ENCODE results near the gene MED27.
A peak's percentile ranks its signal among the peaks of the same experiment; 100 is the strongest.

Gene MED27

DNA sequence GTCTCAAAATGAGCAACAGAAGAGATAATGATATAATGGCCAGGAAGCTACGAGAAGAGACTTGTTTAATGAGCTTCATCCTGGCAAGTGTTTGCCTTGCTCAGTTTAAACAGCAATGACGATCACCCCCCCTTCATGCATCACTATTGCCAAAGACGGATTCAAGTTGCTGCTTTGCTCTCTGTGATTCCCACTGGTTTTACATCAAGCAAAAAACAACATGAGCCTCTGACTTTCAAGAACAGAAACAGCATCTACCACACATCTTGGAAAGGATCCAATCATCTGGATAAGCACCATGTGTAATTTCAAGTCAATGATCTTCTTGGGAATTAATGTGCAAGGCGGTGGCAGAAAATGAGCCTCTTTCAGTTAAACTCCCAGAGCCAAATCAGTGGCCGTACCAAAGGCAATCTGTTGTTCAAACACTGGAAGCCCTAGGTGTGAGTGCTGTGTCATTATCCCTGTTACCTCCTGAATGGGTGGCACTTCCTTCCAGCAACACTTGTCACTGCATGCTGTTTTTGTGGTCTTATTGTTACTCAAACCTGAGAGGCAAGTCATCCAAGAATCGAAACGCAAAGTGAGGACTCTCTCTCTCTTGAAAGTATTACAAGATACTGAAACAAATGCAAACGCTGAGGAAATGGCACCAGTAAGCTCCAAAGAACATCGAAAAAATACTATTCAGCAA, 72.8 kb downstream of the MED27 start:
- Mint-ChIP-seq H3K4me1 (peaks cover 55% of the 10 kb centered on the region), H3K36me3 (ENCODE audit: low read depth) (peaks cover 15% of the 10 kb centered on the region), H3K27ac (no peak overlapping the region), H3K27me3 (ENCODE audit: low read depth, poor library complexity) (peaks cover 2% of the 10 kb centered on the region), H3K9me3 (peaks cover 1% of the 10 kb centered on the region), H3K4me3 (no peak overlapping the region)
- no peak for DNase-seq
- TF ChIP-seq, protein P1, sequence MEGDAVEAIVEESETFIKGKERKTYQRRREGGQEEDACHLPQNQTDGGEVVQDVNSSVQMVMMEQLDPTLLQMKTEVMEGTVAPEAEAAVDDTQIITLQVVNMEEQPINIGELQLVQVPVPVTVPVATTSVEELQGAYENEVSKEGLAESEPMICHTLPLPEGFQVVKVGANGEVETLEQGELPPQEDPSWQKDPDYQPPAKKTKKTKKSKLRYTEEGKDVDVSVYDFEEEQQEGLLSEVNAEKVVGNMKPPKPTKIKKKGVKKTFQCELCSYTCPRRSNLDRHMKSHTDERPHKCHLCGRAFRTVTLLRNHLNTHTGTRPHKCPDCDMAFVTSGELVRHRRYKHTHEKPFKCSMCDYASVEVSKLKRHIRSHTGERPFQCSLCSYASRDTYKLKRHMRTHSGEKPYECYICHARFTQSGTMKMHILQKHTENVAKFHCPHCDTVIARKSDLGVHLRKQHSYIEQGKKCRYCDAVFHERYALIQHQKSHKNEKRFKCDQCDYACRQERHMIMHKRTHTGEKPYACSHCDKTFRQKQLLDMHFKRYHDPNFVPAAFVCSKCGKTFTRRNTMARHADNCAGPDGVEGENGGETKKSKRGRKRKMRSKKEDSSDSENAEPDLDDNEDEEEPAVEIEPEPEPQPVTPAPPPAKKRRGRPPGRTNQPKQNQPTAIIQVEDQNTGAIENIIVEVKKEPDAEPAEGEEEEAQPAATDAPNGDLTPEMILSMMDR (IDR thresholded peaks at IDR 0.05), result no peak

DNA sequence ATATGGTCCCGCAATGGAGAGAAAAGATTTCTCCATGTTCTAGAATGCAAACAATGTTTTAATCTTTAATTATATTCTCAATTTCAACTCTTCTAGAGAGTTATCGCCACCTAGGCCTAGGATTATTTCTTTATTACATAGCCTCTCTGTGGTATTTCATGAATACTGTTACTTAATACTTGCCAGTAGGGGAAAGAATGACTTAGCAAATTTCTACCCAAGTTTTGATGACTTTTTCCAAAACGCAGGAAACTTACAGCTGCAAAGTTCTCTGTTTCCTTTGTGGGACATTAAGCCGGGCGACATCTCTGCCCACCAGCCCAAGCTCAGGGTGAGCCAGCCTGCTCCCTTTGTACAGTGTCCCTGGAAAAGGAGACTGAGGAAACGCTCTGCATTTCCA, 73.8 kb downstream of the MED27 start:
- peaks cover 7% of the 10 kb centered on the region for H3K9me3 Mint-ChIP-seq
- TF ChIP-seq, protein P1 (IDR thresholded peaks at IDR 0.05), result no peak
- H3K36me3 Mint-ChIP-seq (ENCODE audit: low read depth), result peaks cover 24% of the 10 kb centered on the region
- no peak overlapping the region for H3K27ac Mint-ChIP-seq
- H3K4me3 Mint-ChIP-seq, result no peak overlapping the region
- DNase-seq, result no peak
- peaks cover 2% of the 10 kb centered on the region for H3K27me3 Mint-ChIP-seq (ENCODE audit: low read depth, poor library complexity)
- H3K4me1 Mint-ChIP-seq, result peaks cover 55% of the 10 kb centered on the region

DNA sequence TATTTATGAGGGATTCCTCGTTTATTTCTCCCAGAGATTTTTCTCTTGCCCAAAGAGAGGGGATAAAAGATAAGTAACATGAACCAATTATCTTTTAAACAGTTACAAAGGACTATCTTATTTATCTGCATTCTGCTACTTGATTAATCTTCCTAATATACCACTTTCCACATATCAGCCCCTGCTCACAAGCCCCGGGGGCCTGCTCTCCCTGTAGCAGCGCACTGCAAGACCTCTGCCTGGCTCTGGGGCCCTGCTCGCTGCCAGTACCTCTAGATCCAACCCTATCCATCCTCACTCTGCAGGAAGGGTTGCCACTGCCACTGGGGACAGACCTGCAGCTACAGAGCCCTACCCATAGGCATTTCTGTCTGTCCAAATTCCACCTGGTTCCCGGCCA, 75.3 kb downstream of the MED27 start:
- Mint-ChIP-seq H3K4me1 (peaks cover 55% of the 10 kb centered on the region), H3K9me3 (peaks cover 9% of the 10 kb centered on the region), H3K27ac (peak overlapping the region; percentile 39), H3K36me3 (ENCODE audit: low read depth) (peaks cover 19% of the 10 kb centered on the region), H3K27me3 (ENCODE audit: low read depth, poor library complexity) (peaks cover 2% of the 10 kb centered on the region), H3K4me3 (no peak overlapping the region)
- TF ChIP-seq, protein P1 (IDR thresholded peaks at IDR 0.05), result no peak
- no peak for DNase-seq

DNA sequence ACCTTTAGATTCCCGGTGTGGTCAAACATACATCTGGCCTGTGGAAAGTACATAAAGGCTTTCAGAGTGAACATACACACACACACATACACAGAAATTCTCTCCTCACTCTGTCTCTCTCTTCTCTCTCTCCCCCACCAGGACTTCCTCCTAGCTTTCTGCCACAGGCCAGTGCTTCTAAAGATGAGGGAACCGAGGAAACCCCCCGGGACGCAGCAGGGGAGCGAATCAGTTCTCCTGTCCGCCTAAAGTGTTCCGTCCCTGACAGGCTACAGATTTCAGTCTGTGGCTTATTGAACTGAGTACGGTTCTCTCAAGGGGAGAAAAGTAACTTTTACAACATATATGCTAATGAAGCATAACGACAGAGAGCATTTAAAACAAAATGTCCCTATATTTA, 75.8 kb downstream of the MED27 start:
- TF ChIP-seq, protein P1 (IDR thresholded peaks at IDR 0.05), result no peak
- Mint-ChIP-seq H3K9me3 (peaks cover 9% of the 10 kb centered on the region), H3K27ac (peak overlapping the region; percentile 84), H3K27me3 (ENCODE audit: low read depth, poor library complexity) (peaks cover 2% of the 10 kb centered on the region), H3K4me1 (peaks cover 51% of the 10 kb centered on the region), H3K4me3 (no peak overlapping the region), H3K36me3 (ENCODE audit: low read depth) (peaks cover 17% of the 10 kb centered on the region)
- DNase-seq, result no peak

DNA sequence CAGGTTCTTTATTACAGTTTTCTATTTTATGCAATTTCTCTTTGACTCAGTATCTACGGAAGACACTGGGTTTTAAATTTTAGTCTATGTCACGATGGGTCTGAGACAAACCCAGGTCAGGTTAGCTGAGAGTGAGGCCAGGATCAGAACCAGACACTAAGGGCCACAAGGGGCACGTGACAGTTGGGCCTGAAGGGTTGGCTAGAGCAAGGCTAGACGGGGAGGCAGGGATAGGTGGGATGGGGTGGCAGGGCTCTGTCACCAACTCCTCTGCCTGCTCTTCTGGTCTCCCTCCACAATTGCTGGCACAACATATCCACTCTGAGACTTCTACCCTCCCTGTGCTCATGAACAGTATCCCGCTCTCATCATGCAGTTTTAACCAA, 76.4 kb downstream of the MED27 start:
- H3K9me3 Mint-ChIP-seq, result peaks cover 9% of the 10 kb centered on the region
- no peak for DNase-seq
- peaks cover 45% of the 10 kb centered on the region for H3K4me1 Mint-ChIP-seq
- H3K36me3 Mint-ChIP-seq (ENCODE audit: low read depth), result peaks cover 17% of the 10 kb centered on the region
- H3K4me3 Mint-ChIP-seq, result no peak overlapping the region
- H3K27ac Mint-ChIP-seq, result no peak overlapping the region
- peaks cover 2% of the 10 kb centered on the region for H3K27me3 Mint-ChIP-seq (ENCODE audit: low read depth, poor library complexity)
- TF ChIP-seq, protein P1 (IDR thresholded peaks at IDR 0.05), result no peak
